PFSK-1 (cell line): ENCODE measurements around the gene C3orf70.

Experiments
- FOXP2 ChIP-seq: optimal IDR thresholded peaks from 2 replicates; pipeline ENCODE3; 2011; ENCODE audit warnings: borderline replicate concordance, control low read depth, inconsistent platforms; ENCODE audit not compliant: insufficient read depth; ENCODE audit errors: extremely low read length, extremely low read depth
- POLR2AphosphoS5 ChIP-seq: IDR thresholded peaks from 2 replicates; pipeline ENCODE4 v1.6.1; 2012; ENCODE audit warnings: low read depth, mild to moderate bottlenecking, control low read depth, low read length, moderate library complexity
- REST ChIP-seq, 2 experiments: IDR thresholded peaks; 2 replicates each; pipeline versions ENCODE4 v1.6.1 to v1.8.0; 2011 to 2012; ENCODE audit warnings: low read depth in 2 of 2, low read length in 2 of 2, control low read depth in 1 of 2, inconsistent platforms in 1 of 2, mild to moderate bottlenecking in 1 of 2, moderate library complexity in 1 of 2; ENCODE audit not compliant: insufficient read depth in 1 of 2
- SIN3A ChIP-seq: IDR thresholded peaks from 2 replicates; pipeline ENCODE4 v1.6.1; 2012; ENCODE audit warnings: mild to moderate bottlenecking, low read length, moderate library complexity, borderline replicate concordance; ENCODE audit not compliant: insufficient read depth
- TAF1 ChIP-seq: IDR thresholded peaks from 2 replicates; pipeline ENCODE4 v1.6.1; 2012; ENCODE audit warnings: low read length, control low read depth, borderline replicate concordance; ENCODE audit not compliant: insufficient read depth

GRCh38 chr3:185042312-185043050 lies 110.4 kb downstream of the C3orf70 start:
- no peak for TF ChIP-seq FOXP2
- TF ChIP-seq REST (IDR thresholded peaks at IDR 0.05; ENCODE audit: insufficient read depth in 1 of 2, low read depth in 2 of 2, low read length in 2 of 2) = no peak
- no peak for TF ChIP-seq TAF1
- TF ChIP-seq POLR2AphosphoS5 = no peak
- no peak for TF ChIP-seq SIN3A
